ENCODE data around the gene LTBP1.
"Not testable (repeated sequence)": the region's sequence is repeated elsewhere in the genome, so short reads cannot be mapped to it uniquely, and the experiment has no call there.

The LTBP1 gene

GRCh38 chr2:32960238-32960637 lies 13.5 kb downstream of the LTBP1 start:
- H3K27ac ChIP-seq = no peak overlapping the region
- ChIA-PET CTCF (no interaction called here), POLR2A (ENCODE audit: low non-redundant PET) (no interaction called here)
- TF ChIP-seq CTCF (conservative IDR thresholded peaks at IDR 0.05; ENCODE audit: low read depth) = no peak
- no peak for DNase-seq (ENCODE audit: low spot score)

- CTCF ChIA-PET = no interaction called here
- no peak for DNase-seq (ENCODE audit: low spot score)
Measured at GRCh38 chr2:32960647-32961403, 14.1 kb downstream of the LTBP1 start.

GRCh38 chr2:32962690-32963089 lies 15.9 kb downstream of the LTBP1 start:
- H3K27ac ChIP-seq = no peak overlapping the region
- TF ChIP-seq CTCF (conservative IDR thresholded peaks at IDR 0.05; ENCODE audit: low read depth) = no peak
- ChIA-PET POLR2A (ENCODE audit: low non-redundant PET) (no interaction called here), CTCF (interaction anchor here (0.5 kb wide), 1 partner anchor 10 kb away, joined by 3 read pairs; no protein-coding TSS in a partner anchor)
- no peak for DNase-seq (ENCODE audit: low spot score)

More at GRCh38 chr2:32960647-32961403, 14.1 kb downstream of the LTBP1 start:
- POLR2A ChIA-PET (ENCODE audit: low non-redundant PET) = no interaction called here
- no peak for TF ChIP-seq CTCF (conservative IDR thresholded peaks at IDR 0.05; ENCODE audit: low read depth)
- no peak overlapping the region for H3K27ac ChIP-seq

- ChIA-PET CTCF (interaction anchor here (0.5 kb wide), 1 partner anchor 156 kb away, joined by 3 read pairs; no protein-coding TSS in a partner anchor), POLR2A (ENCODE audit: low non-redundant PET) (no interaction called here)
Measured at GRCh38 chr2:32963941-32964340, 17.2 kb downstream of the LTBP1 start.

GRCh38 chr2:32965523-32966171 lies 18.9 kb downstream of the LTBP1 start:
- DNase-seq (ENCODE audit: low spot score) = no peak
- no peak for TF ChIP-seq CTCF (conservative IDR thresholded peaks at IDR 0.05; ENCODE audit: low read depth)
- ChIA-PET CTCF (no interaction called here), POLR2A (ENCODE audit: low non-redundant PET) (no interaction called here)
- no peak overlapping the region for H3K27ac ChIP-seq

More at GRCh38 chr2:32963941-32964340, 17.2 kb downstream of the LTBP1 start:
- no peak for DNase-seq (ENCODE audit: low spot score)
- no peak overlapping the region for H3K27ac ChIP-seq
- TF ChIP-seq CTCF (conservative IDR thresholded peaks at IDR 0.05; ENCODE audit: low read depth) = no peak

GRCh38 chr2:32969444-32970162 lies 22.9 kb downstream of the LTBP1 start:
- no peak overlapping the region for H3K27ac ChIP-seq
- TF ChIP-seq CTCF (conservative IDR thresholded peaks at IDR 0.05; ENCODE audit: low read depth) = no peak
- ChIA-PET POLR2A (ENCODE audit: low non-redundant PET) (no interaction called here), CTCF (no interaction called here)
- no peak for DNase-seq (ENCODE audit: low spot score)

GRCh38 chr2:32973772-32974171 lies 27.0 kb downstream of the LTBP1 start:
- CTCF ChIA-PET; DNase-seq (ENCODE audit: low spot score); POLR2A ChIA-PET (ENCODE audit: low non-redundant PET); H3K27ac ChIP-seq: not testable (repeated sequence)

Data from RWPE1 (cell line).